Endodermal cell (in vitro differentiated cells): ENCODE measurements around the gene B4GALNT4. TPM values are rescaled to one million over a fixed set of nuclear protein-coding genes. Genes with fewer than 3 reads are reported as not detected.

Experiments used
- DNase-seq: peaks from one replicate; pipeline ENCODE4 v3.0.0-alpha.2; 2017
- H3K27ac ChIP-seq: 2 replicates; pipeline ENCODE4 v1.5.1; 2013; ENCODE audit warnings: mild to moderate bottlenecking, low read depth, low read length, moderate library complexity
- H3K27me3 ChIP-seq: 2 replicates; pipeline ENCODE4 v1.6.1; 2013; ENCODE audit warnings: mild to moderate bottlenecking, low read length, moderate library complexity; ENCODE audit not compliant: insufficient read depth, control insufficient read depth, poor library complexity, severe bottlenecking
- H3K36me3 ChIP-seq: 2 replicates; pipeline ENCODE4 v1.7.0; 2013; ENCODE audit warnings: mild to moderate bottlenecking, low read length, moderate library complexity; ENCODE audit not compliant: control insufficient read depth, insufficient read depth
- H3K4me1 ChIP-seq: one replicate; pipeline ENCODE4 v1.7.0; 2013; ENCODE audit warnings: low read length; ENCODE audit not compliant: control insufficient read depth, insufficient read depth
- H3K4me3 ChIP-seq: 2 replicates; pipeline ENCODE4 v1.5.1; 2013; ENCODE audit warnings: mild to moderate bottlenecking, low read length, moderate library complexity
- H3K9ac ChIP-seq: 2 replicates; pipeline ENCODE4 v1.6.1; 2013; ENCODE audit warnings: mild to moderate bottlenecking, low read length, moderate library complexity; ENCODE audit not compliant: poor library complexity, severe bottlenecking; ENCODE audit errors: extremely low read depth
- H3K9me3 ChIP-seq: 2 replicates; pipeline ENCODE4 v1.6.1; 2013; ENCODE audit warnings: mild to moderate bottlenecking, low read length, moderate library complexity; ENCODE audit not compliant: control insufficient read depth
- H3K27ac Mint-ChIP-seq: 2 replicates; pipeline ENCODE4 v1.8.0; 2020; ENCODE audit warnings: mixed read lengths
- H3K27me3 Mint-ChIP-seq: 2 replicates; pipeline ENCODE4 v1.8.0; 2021; ENCODE audit warnings: mild to moderate bottlenecking, mixed read lengths; ENCODE audit not compliant: insufficient read depth
- H3K36me3 Mint-ChIP-seq: 2 replicates; pipeline ENCODE4 v1.8.0; 2020; ENCODE audit warnings: low read depth, mixed read lengths
- H3K4me1 Mint-ChIP-seq: 2 replicates; pipeline ENCODE4 v1.8.0; 2020; ENCODE audit warnings: mixed read lengths
- H3K4me3 Mint-ChIP-seq: 2 replicates; pipeline ENCODE4 v1.8.0; 2020; ENCODE audit warnings: mild to moderate bottlenecking, moderate library complexity, mixed read lengths
- H3K9me3 Mint-ChIP-seq: 2 replicates; pipeline ENCODE4 v1.8.0; 2020; ENCODE audit warnings: mild to moderate bottlenecking, mixed read lengths
- CTCF ChIP-seq: fragments of 200-600 bp; sonication (generic); conservative IDR thresholded peaks from 2 replicates; pipeline ENCODE4 v1.5.0; 2021; ENCODE audit warnings: antibody characterized with exemption, mild to moderate bottlenecking
- WGBS, 2 experiments: methylation state at CpG; one replicate each; pipeline versions ENCODE4 v1.1.5 to v1.1.7; 2013; ENCODE audit warnings: missing lambda C conversion rate in 2 of 2, mixed read lengths in 1 of 2; ENCODE audit not compliant: insufficient coverage in 1 of 2, insufficient read length in 1 of 2; 5-methylcytosine and 5-hydroxymethylcytosine counted together
- total RNA-seq, 2 donors: library from RNA; stranded (reverse); fragmentation: NEBNext Ultra II Directional in 1 of 2; extraction: Animal tissue kit (Norgen Biotek cat#: 25700) in 1 of 2; gene quantifications; 2 replicates in 1 of 2; 3 replicates in 1 of 2; pipeline ENCODE4 v1.2.1, GENCODE V29; 2021

The B4GALNT4 gene
- total RNA-seq, 2 donors from 2014 or later, result 109 to 118 TPM

DNA sequence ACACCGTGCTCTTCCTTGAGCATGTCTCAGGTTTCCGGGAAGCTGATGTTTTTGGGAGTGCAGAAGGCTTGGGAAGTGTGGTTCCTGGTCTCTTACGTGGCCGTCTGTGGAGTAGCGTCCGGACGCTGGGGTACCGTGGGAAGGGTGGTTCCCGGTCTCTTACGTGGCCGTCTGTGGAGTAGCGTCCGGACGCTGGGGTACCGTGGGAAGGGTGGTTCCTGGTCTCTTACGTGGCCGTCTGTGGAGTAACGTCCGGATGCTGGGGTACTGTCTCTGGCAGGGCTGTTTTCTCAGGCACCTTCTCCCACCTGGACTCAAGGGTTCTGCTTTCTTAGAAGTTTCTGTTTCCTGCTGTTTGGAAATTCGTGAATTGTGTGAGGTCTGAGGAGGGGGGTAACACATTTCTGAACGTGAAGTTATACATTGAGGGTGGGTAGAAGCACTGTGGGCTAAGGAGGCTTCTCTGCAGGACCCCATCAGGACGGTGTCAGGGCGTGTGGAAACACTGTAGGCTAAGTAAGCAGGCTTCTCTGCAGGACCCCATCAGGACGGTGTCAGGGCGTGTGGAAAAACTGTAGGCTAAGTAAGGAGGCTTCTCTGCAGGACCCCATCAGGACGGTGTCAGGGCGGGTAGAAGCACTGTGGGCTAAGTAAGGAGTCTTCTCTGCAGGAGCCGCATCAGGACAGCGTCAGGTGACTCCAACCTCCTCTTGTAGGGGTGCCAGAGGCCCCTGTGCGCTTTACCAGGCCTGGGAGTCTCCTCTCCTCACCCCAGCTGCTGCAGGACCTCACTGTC, 43.3 kb upstream of the B4GALNT4 start:
- peak overlapping the region; percentile 59 for H3K27ac Mint-ChIP-seq
- H3K4me1 Mint-ChIP-seq, result peaks cover 22% of the 10 kb centered on the region
- no peak for TF ChIP-seq CTCF
- no peak overlapping the region for H3K4me3 Mint-ChIP-seq
- peak; percentile 53 for DNase-seq
- H3K9me3 ChIP-seq, result peaks cover 5% of the 10 kb centered on the region
- no peak overlapping the region for H3K27ac ChIP-seq
- H3K9me3 Mint-ChIP-seq, result peaks cover 16% of the 10 kb centered on the region
- H3K9ac ChIP-seq, result no peak overlapping the region
- no peaks in the 10 kb centered on the region for H3K27me3 ChIP-seq
- peaks cover 5% of the 10 kb centered on the region for H3K36me3 Mint-ChIP-seq
- no peaks in the 10 kb centered on the region for H3K4me1 ChIP-seq
- H3K27me3 Mint-ChIP-seq, result no peaks in the 10 kb centered on the region
- 86 to 89% methylated on average over 28 to 30 of the region's 30 CpGs for WGBS, 2 experiments
- H3K36me3 ChIP-seq, result no peaks in the 10 kb centered on the region
- no peak overlapping the region for H3K4me3 ChIP-seq

GRCh38 chr11:326592-326841, 42.8 kb upstream of the B4GALNT4 start:
- TF ChIP-seq CTCF, result no peak
- Histone ChIP-seq H3K4me3 (no peak overlapping the region), H3K27me3 (no peaks in the 10 kb centered on the region), H3K9ac (no peak overlapping the region), H3K27ac (no peak overlapping the region), H3K36me3 (no peaks in the 10 kb centered on the region), H3K9me3 (peaks cover 8% of the 10 kb centered on the region), H3K4me1 (no peaks in the 10 kb centered on the region)
- peaks cover 22% of the 10 kb centered on the region for H3K4me1 Mint-ChIP-seq
- DNase-seq, result peak; percentile 52
- H3K27me3 Mint-ChIP-seq, result no peaks in the 10 kb centered on the region
- H3K4me3 Mint-ChIP-seq, result no peak overlapping the region
- peak overlapping the region; percentile 30 for H3K27ac Mint-ChIP-seq
- H3K9me3 Mint-ChIP-seq, result peaks cover 21% of the 10 kb centered on the region
- WGBS, 2 experiments, result 74 to 83% methylated on average over 2 to 6 of the region's 6 CpGs
- H3K36me3 Mint-ChIP-seq, result peaks cover 8% of the 10 kb centered on the region

DNA sequence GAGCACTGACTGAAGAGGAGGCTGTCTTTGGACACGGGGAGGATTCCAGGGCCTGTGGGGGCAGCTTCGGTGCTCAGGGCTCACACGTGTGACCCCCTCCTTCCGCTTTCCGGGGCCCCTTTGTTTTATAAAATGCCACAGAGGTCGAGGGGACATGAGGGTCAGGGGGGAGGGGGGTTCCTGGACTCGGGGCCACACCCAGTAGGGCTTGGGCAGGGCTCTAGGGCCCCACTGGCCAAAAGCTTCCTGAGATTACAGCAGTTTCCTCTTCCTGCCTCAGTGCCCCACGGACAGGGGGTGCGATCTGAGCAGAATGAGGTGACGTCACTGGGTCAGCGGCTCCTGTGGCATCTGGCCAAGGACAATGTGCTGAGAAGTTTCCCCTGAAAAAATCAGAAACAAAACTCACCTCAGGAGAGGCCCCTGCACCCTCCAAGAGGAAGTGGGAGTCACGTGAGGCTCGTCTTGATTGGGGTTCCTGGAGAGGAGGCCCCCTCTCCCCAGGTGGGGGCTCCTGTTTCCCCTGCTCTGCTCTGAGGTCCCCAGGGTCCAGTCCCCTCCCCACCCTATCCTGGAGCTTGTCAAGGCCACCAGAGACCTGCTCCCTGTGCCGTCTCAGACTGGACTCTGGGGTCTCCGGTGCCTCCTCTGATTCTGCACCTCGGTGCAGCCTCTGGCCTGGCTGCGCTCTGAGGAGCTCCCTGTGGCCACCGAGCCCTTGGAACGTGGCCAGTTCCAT, 42.3 kb upstream of the B4GALNT4 start:
- peaks cover 26% of the 10 kb centered on the region for H3K9me3 Mint-ChIP-seq
- H3K27me3 Mint-ChIP-seq, result no peaks in the 10 kb centered on the region
- Histone ChIP-seq H3K9me3 (peaks cover 10% of the 10 kb centered on the region), H3K36me3 (no peaks in the 10 kb centered on the region), H3K9ac (no peak overlapping the region), H3K27me3 (no peaks in the 10 kb centered on the region), H3K27ac (no peak overlapping the region), H3K4me1 (no peaks in the 10 kb centered on the region), H3K4me3 (no peak overlapping the region)
- TF ChIP-seq CTCF, result no peak
- no peak overlapping the region for H3K4me3 Mint-ChIP-seq
- no peak for DNase-seq
- 89 to 90% methylated on average over 9 to 19 of the region's 19 CpGs for WGBS, 2 experiments
- no peak overlapping the region for H3K27ac Mint-ChIP-seq
- peaks cover 11% of the 10 kb centered on the region for H3K36me3 Mint-ChIP-seq
- peaks cover 22% of the 10 kb centered on the region for H3K4me1 Mint-ChIP-seq
